Liver (tissue), 9 donors: ENCODE measurements around the gene MTLN. TPM values are rescaled to one million over a fixed set of nuclear protein-coding genes. Genes with fewer than 3 reads are reported as not detected.

Experiments used
- DNase-seq: peaks from one replicate; pipeline ENCODE4 v3.0.0-alpha.2; 2017; ENCODE audit warnings: low spot score
- H3K27ac ChIP-seq, 2 donors: one replicate each; pipeline ENCODE4 v1.7.0; 2013; ENCODE audit warnings: inconsistent platforms in 2 of 2, low read length in 2 of 2, control low read depth in 1 of 2, low read depth in 1 of 2, mild to moderate bottlenecking in 1 of 2
- H3K27me3 ChIP-seq, 4 donors: one replicate each; pipeline versions ENCODE4 v1.6.1 to v1.7.0; 2013; ENCODE audit warnings: low read length in 3 of 4, inconsistent platforms in 1 of 4, mild to moderate bottlenecking in 1 of 4, moderate library complexity in 1 of 4; ENCODE audit not compliant: control insufficient read depth in 4 of 4, insufficient read depth in 4 of 4
- H3K36me3 ChIP-seq, 4 donors: one replicate each; pipeline versions ENCODE4 v1.6.1 to v1.7.0; 2013; ENCODE audit warnings: low read length in 3 of 4, mild to moderate bottlenecking in 3 of 4, low read depth in 1 of 4, moderate library complexity in 1 of 4; ENCODE audit not compliant: control insufficient read depth in 4 of 4, insufficient read depth in 3 of 4
- H3K4me1 ChIP-seq, 4 donors: one replicate each; pipeline versions ENCODE4 v1.6.1 to v1.7.0; 2013; ENCODE audit warnings: low read length in 3 of 4, mild to moderate bottlenecking in 3 of 4, moderate library complexity in 1 of 4; ENCODE audit not compliant: control insufficient read depth in 4 of 4, insufficient read depth in 4 of 4
- H3K4me3 ChIP-seq, 3 donors: one replicate each; pipeline versions ENCODE4 v1.6.1 to v1.7.0; 2013; ENCODE audit warnings: low read length in 3 of 3, control low read depth in 1 of 3, low read depth in 1 of 3, mild to moderate bottlenecking in 1 of 3
- H3K9ac ChIP-seq, 2 donors: one replicate each; pipeline ENCODE4 v1.7.0; 2013; ENCODE audit warnings: low read length in 2 of 2, mild to moderate bottlenecking in 2 of 2, moderate library complexity in 2 of 2, control low read depth in 1 of 2, low read depth in 1 of 2
- H3K9me3 ChIP-seq, 4 donors: one replicate each; pipeline versions ENCODE4 v1.6.1 to v1.7.0; 2013; ENCODE audit warnings: low read length in 3 of 4; ENCODE audit not compliant: control insufficient read depth in 4 of 4
- EGR1 ChIP-seq, 2 donors: IDR thresholded peaks; 2 replicates each; pipeline ENCODE4 v1.6.1; 2016 to 2018; ENCODE audit warnings: antibody characterized with exemption in 2 of 2, low read depth in 2 of 2
- FOXA1 ChIP-seq: IDR thresholded peaks from 2 replicates; pipeline ENCODE4 v1.6.1; 2016; ENCODE audit warnings: antibody characterized with exemption
- FOXA2 ChIP-seq: IDR thresholded peaks from 2 replicates; pipeline ENCODE4 v1.6.1; 2016; ENCODE audit warnings: antibody characterized with exemption
- GABPA ChIP-seq, 2 donors: IDR thresholded peaks in 1 of 2; conservative IDR thresholded peaks in 1 of 2; 2 replicates each; pipeline ENCODE4 v1.6.1; 2016; ENCODE audit warnings: antibody characterized with exemption in 2 of 2, mild to moderate bottlenecking in 1 of 2, moderate library complexity in 1 of 2
- HNF4A ChIP-seq, 2 donors: conservative IDR thresholded peaks; 2 replicates each; pipeline ENCODE4 v1.6.1; 2016; ENCODE audit warnings: antibody characterized with exemption in 2 of 2, mild to moderate bottlenecking in 2 of 2
- HNF4G ChIP-seq: IDR thresholded peaks from 2 replicates; pipeline ENCODE4 v1.6.1; 2016; ENCODE audit warnings: antibody characterized with exemption
- JUND ChIP-seq, 2 donors: IDR thresholded peaks; 2 replicates each; pipeline ENCODE4 v1.6.1; 2016; ENCODE audit warnings: antibody characterized with exemption in 2 of 2
- NR2F2 ChIP-seq: IDR thresholded peaks from 2 replicates; pipeline ENCODE4 v1.6.1; 2016; ENCODE audit warnings: antibody characterized with exemption
- RAD21 ChIP-seq, 2 donors: IDR thresholded peaks; 2 replicates each; pipeline ENCODE4 v1.6.1; 2016; ENCODE audit warnings: antibody characterized with exemption in 2 of 2, mild to moderate bottlenecking in 2 of 2
- RXRA ChIP-seq, 2 donors: IDR thresholded peaks; 2 replicates each; pipeline ENCODE4 v1.6.1; 2017 to 2018; ENCODE audit warnings: antibody characterized with exemption in 2 of 2, mild to moderate bottlenecking in 1 of 2
- SP1 ChIP-seq: IDR thresholded peaks from 2 replicates; pipeline ENCODE4 v1.6.1; 2018; ENCODE audit warnings: antibody characterized with exemption, mild to moderate bottlenecking
- TAF1 ChIP-seq: conservative IDR thresholded peaks from 2 replicates; pipeline ENCODE4 v1.6.1; 2016; ENCODE audit warnings: antibody characterized with exemption, mild to moderate bottlenecking
- YY1 ChIP-seq: IDR thresholded peaks from 2 replicates; pipeline ENCODE4 v1.6.1; 2016; ENCODE audit warnings: antibody characterized with exemption, mild to moderate bottlenecking
- WGBS: extraction: QIAGEN DNeasy Blood & Tissue Kit; methylation state at CpG from one replicate; pipeline ENCODE4 v1.1.7; 2013; 5-methylcytosine and 5-hydroxymethylcytosine counted together
- polyA plus RNA-seq, 2 donors: library from polyadenylated mRNA; stranded (reverse) in 1 of 2; unstranded in 1 of 2; fragments of 200-250 nt in 1 of 2; fragments of >200 nt in 1 of 2; fragmentation: Nextera tagmentation in 1 of 2; extraction: Ambion mirVana in 1 of 2; gene quantifications; one replicate each; pipeline versions ENCODE4 v1.2.1 to v1.2.3, GENCODE V29; 2013 to 2015
- total RNA-seq, 2 donors: library from RNA; depleted of rRNA; stranded (reverse); fragments of >200 nt; gene quantifications; one replicate each; pipeline ENCODE4 v1.2.3, GENCODE V29; 2014
- TF ChIP-seq, protein P1 (sequence below): IDR thresholded peaks from 2 replicates; pipeline ENCODE4 v1.6.1; 2016; ENCODE audit warnings: antibody characterized with exemption, mild to moderate bottlenecking
- TF ChIP-seq, protein P2 (sequence below): IDR thresholded peaks from 2 replicates; pipeline ENCODE4 v1.6.1; 2016; ENCODE audit warnings: antibody characterized with exemption
- TF ChIP-seq, protein P3 (sequence below): IDR thresholded peaks from 2 replicates; pipeline ENCODE4 v1.6.1; 2016; ENCODE audit warnings: antibody characterized with exemption
- TF ChIP-seq, protein P4 (sequence below): IDR thresholded peaks from 2 replicates; pipeline ENCODE4 v1.6.1; 2016; ENCODE audit warnings: antibody characterized with exemption
- TF ChIP-seq, protein P5 (sequence below): fragments of 150-350 bp; IDR thresholded peaks from 2 replicates; pipeline ENCODE4 v1.5.1; 2017; ENCODE audit warnings: improper control_type of control experiment, low read depth, low read length; ENCODE audit not compliant: missing input control
- donor health status: healthy.
- donor health status: healthy.
- donor health status: healthy.
- donor health status: healthy.
- donor health status: healthy.

Gene MTLN
- total and polyA plus RNA-seq, 4 donors: 29.6 to 86.4 (median 65.5) TPM

DNA sequence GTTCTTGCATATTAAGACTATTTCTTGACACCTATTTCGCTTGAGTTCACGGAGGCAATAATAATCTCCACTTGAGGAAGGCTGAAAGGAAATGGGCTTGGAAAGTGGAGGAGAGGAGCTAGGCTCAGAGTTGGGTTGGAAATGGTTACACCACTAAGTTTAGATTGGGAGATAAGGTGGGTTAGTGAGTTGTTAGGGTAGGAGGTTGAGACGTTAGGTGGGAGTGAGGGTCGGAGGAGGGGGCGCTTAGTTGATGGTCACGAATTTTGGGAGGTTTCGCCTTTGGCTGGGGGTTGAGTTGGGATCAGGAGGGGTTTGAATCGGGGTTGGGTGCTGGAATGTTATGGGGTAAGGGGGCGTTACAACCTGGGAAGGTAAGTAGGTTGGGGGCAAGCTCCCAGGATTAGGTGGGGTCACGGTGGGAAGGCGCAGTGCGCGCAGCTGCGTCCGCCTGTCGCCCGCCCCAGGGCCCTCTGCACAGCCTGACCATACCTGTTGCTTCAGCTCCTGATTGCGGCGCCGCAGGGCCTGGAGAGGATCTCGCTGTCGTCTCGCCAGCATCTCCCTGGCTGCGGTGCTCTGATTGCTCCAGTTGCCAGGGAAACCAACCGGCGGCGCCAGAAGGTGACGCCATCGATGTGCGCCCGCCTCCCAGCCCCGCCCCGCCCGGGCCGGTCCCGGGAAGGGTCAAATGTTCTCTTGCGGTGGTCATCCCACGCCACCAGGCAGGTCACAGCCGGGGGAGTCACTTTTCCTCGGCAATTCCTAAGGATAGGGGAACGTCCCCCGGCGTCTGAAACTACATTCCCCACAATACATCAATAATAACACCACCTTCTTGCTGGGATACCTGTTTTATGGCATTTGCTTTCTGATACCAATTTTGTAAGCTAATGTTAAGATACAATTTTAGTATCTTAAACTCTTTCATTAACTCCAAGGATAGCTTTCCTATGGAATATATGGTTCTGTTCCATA, 7.7 kb downstream of the MTLN start, which contains the start of gene NPHP1:
TSS of gene NPHP1 (minus strand) at position 606 of the 978 bp plus-strand sequence. CDS start at position 561, 45 bp downstream.
- no peaks in the 10 kb centered on the region for H3K27me3 ChIP-seq

More for the DNA sequence above, 7.7 kb downstream of the MTLN start, which contains the start of gene NPHP1:
- H3K9ac ChIP-seq: peak within 1 kb of the TSS; percentile 3 to 81
- peak; percentile 91 for DNase-seq
- H3K27ac ChIP-seq: peak within 1 kb of the TSS; percentile 4 to 21
- peaks cover 0 to 16% (median 10%) of the 10 kb centered on the region in 4 donors for H3K4me1 ChIP-seq
- peak within 1 kb of the TSS; percentile 76 to 100 (median 81) for H3K4me3 ChIP-seq
- TF ChIP-seq NR2F2 (peak; percentile 59), TAF1 (no peak), FOXA2 (peak; percentile 19), EGR1 (IDR thresholded peaks at IDR 0.05; ENCODE audit: low read depth in 2 of 2) (peak in 1 of 2 donors; percentile 32), RAD21 (IDR thresholded peaks at IDR 0.05) (no peak), YY1 (peak; percentile 78), FOXA1 (no peak), HNF4G (no peak), SP1 (peak; percentile 78), RXRA (IDR thresholded peaks at IDR 0.05) (peak; percentile 6 to 50), HNF4A (conservative IDR thresholded peaks at IDR 0.05) (no peak), JUND (IDR thresholded peaks at IDR 0.05) (no peak), GABPA (IDR thresholded peaks at IDR 0.05 in 1 of 2, conservative IDR thresholded peaks at IDR 0.05 in 1 of 2) (peak in 1 of 2 donors; percentile 56)
- TF ChIP-seq, protein P1, sequence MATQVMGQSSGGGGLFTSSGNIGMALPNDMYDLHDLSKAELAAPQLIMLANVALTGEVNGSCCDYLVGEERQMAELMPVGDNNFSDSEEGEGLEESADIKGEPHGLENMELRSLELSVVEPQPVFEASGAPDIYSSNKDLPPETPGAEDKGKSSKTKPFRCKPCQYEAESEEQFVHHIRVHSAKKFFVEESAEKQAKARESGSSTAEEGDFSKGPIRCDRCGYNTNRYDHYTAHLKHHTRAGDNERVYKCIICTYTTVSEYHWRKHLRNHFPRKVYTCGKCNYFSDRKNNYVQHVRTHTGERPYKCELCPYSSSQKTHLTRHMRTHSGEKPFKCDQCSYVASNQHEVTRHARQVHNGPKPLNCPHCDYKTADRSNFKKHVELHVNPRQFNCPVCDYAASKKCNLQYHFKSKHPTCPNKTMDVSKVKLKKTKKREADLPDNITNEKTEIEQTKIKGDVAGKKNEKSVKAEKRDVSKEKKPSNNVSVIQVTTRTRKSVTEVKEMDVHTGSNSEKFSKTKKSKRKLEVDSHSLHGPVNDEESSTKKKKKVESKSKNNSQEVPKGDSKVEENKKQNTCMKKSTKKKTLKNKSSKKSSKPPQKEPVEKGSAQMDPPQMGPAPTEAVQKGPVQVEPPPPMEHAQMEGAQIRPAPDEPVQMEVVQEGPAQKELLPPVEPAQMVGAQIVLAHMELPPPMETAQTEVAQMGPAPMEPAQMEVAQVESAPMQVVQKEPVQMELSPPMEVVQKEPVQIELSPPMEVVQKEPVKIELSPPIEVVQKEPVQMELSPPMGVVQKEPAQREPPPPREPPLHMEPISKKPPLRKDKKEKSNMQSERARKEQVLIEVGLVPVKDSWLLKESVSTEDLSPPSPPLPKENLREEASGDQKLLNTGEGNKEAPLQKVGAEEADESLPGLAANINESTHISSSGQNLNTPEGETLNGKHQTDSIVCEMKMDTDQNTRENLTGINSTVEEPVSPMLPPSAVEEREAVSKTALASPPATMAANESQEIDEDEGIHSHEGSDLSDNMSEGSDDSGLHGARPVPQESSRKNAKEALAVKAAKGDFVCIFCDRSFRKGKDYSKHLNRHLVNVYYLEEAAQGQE: peak; percentile 30
- TF ChIP-seq, protein P2, sequence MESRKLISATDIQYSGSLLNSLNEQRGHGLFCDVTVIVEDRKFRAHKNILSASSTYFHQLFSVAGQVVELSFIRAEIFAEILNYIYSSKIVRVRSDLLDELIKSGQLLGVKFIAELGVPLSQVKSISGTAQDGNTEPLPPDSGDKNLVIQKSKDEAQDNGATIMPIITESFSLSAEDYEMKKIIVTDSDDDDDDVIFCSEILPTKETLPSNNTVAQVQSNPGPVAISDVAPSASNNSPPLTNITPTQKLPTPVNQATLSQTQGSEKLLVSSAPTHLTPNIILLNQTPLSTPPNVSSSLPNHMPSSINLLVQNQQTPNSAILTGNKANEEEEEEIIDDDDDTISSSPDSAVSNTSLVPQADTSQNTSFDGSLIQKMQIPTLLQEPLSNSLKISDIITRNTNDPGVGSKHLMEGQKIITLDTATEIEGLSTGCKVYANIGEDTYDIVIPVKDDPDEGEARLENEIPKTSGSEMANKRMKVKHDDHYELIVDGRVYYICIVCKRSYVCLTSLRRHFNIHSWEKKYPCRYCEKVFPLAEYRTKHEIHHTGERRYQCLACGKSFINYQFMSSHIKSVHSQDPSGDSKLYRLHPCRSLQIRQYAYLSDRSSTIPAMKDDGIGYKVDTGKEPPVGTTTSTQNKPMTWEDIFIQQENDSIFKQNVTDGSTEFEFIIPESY: no peak
- TF ChIP-seq, protein P3, sequence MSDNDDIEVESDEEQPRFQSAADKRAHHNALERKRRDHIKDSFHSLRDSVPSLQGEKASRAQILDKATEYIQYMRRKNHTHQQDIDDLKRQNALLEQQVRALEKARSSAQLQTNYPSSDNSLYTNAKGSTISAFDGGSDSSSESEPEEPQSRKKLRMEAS: no peak
- TF ChIP-seq, protein P4, sequence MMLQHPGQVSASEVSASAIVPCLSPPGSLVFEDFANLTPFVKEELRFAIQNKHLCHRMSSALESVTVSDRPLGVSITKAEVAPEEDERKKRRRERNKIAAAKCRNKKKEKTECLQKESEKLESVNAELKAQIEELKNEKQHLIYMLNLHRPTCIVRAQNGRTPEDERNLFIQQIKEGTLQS: no peak
- TF ChIP-seq, protein P5, sequence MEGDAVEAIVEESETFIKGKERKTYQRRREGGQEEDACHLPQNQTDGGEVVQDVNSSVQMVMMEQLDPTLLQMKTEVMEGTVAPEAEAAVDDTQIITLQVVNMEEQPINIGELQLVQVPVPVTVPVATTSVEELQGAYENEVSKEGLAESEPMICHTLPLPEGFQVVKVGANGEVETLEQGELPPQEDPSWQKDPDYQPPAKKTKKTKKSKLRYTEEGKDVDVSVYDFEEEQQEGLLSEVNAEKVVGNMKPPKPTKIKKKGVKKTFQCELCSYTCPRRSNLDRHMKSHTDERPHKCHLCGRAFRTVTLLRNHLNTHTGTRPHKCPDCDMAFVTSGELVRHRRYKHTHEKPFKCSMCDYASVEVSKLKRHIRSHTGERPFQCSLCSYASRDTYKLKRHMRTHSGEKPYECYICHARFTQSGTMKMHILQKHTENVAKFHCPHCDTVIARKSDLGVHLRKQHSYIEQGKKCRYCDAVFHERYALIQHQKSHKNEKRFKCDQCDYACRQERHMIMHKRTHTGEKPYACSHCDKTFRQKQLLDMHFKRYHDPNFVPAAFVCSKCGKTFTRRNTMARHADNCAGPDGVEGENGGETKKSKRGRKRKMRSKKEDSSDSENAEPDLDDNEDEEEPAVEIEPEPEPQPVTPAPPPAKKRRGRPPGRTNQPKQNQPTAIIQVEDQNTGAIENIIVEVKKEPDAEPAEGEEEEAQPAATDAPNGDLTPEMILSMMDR: no peak
- peaks cover 0 to 6% (median 3%) of the 10 kb centered on the region in 4 donors for H3K36me3 ChIP-seq
- no peaks in the 10 kb centered on the region for H3K9me3 ChIP-seq
- WGBS: 3% methylated on average over 43 of the region's 43 CpGs
